ENCODE data around the gene KIF3A. TPM values are rescaled to one million over a fixed set of nuclear protein-coding genes. Genes with fewer than 3 reads are reported as not detected.

The KIF3A gene
- 10 to 100 TPM in 4 of 7 donors, 1 to 10 TPM in 3; 8.0 to 13.0 (median 11.3) TPM for total RNA-seq
- 1 to 10 TPM; 4.2 to 9.0 TPM for polyA plus RNA-seq
- long read RNA-seq, donor 1, partial matches to known transcripts: 64 of 66 reads
- long read RNA-seq, donor 1, other reads (novel, unspliced or antisense): 2 of 66 reads
- long read RNA-seq, donor 2, full-length matches to known transcripts: 3 of 19 reads
- long read RNA-seq, donor 2, partial matches to known transcripts: 16 of 19 reads
- long read RNA-seq, donor 2, other reads (novel, unspliced or antisense): 0 of 19 reads
- long read RNA-seq, donor 3, full-length matches to known transcripts: 2 of 5 reads
- long read RNA-seq, donor 3, partial matches to known transcripts: 2 of 5 reads
- long read RNA-seq, donor 3, other reads (novel, unspliced or antisense): 1 of 5 reads

- Histone ChIP-seq H3K27me3 (no peaks in the 10 kb centered on the region), H3K36me3 (no peaks in the 10 kb centered on the region), H3K9me3 (no peaks in the 10 kb centered on the region), H3K4me1 (ENCODE audit: insufficient read depth) (peaks cover 2% of the 10 kb centered on the region), H3K4me3 (peak within 1 kb of the TSS; percentile 59), H3K27ac (no peak within 1 kb of the TSS)
- 1 to 2% (median 1%) methylated on average over 69 to 81 of the region's 81 CpGs for WGBS, 3 donors
- intact Hi-C loops (cut with DNase I): loop anchor here in 1 of 4 donors (10.0 kb wide), 1 partner anchor 78 kb away; the partner anchor contains the start of gene SOWAHA
- DNase-seq: peak; percentile 89 to 94 (median 93)
- TF ChIP-seq EP300 (IDR thresholded peaks at IDR 0.05): no peak
- TF ChIP-seq, protein P1, sequence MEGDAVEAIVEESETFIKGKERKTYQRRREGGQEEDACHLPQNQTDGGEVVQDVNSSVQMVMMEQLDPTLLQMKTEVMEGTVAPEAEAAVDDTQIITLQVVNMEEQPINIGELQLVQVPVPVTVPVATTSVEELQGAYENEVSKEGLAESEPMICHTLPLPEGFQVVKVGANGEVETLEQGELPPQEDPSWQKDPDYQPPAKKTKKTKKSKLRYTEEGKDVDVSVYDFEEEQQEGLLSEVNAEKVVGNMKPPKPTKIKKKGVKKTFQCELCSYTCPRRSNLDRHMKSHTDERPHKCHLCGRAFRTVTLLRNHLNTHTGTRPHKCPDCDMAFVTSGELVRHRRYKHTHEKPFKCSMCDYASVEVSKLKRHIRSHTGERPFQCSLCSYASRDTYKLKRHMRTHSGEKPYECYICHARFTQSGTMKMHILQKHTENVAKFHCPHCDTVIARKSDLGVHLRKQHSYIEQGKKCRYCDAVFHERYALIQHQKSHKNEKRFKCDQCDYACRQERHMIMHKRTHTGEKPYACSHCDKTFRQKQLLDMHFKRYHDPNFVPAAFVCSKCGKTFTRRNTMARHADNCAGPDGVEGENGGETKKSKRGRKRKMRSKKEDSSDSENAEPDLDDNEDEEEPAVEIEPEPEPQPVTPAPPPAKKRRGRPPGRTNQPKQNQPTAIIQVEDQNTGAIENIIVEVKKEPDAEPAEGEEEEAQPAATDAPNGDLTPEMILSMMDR (IDR thresholded peaks at IDR 0.05): peak in 2 of 3 donors; percentile 21 to 51
Measured at GRCh38 chr5:132736853-132737833, at the start of gene KIF3A. TSS of gene KIF3A (minus strand) at chr5:132737546. CDS start at chr5:132737419, 127 bp downstream.

- no peaks in the 10 kb centered on the region for H3K9me3 ChIP-seq
- DNase-seq: no peak
- H3K4me3 ChIP-seq: no peak overlapping the region
- H3K4me1 ChIP-seq (ENCODE audit: insufficient read depth): no peaks in the 10 kb centered on the region
- no peaks in the 10 kb centered on the region for H3K36me3 ChIP-seq
- WGBS, 3 donors: 74 to 89% (median 78%) methylated on average over 1 of the region's 1 CpG
- intact Hi-C loops (cut with DNase I): no loop called here
- no peaks in the 10 kb centered on the region for H3K27me3 ChIP-seq
- H3K27ac ChIP-seq: no peak overlapping the region
- TF ChIP-seq POLR2A (IDR thresholded peaks at IDR 0.05) (no peak), EP300 (IDR thresholded peaks at IDR 0.05) (no peak)
- TF ChIP-seq, protein P1 (IDR thresholded peaks at IDR 0.05): no peak
Measured at GRCh38 chr5:132787076-132787475, 49.7 kb upstream of the KIF3A start.

DNA sequence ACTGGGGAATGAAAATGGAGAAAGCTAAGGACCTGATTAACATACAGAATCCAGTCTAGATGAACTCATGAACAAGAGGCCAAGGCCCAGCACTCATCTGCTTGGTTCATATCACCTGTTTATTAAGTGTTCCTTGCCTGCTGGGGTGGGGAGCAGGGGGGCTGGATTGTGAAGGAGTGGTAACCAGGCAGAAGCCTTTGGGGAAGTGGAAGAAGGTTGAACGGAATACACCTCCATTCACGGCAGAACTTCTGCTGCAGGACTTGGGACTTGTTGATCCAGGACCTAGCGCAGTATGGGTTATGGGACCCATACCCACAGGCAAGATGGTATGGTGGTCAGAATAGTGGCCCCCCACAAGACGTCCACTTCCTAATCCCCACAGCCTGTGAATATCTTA is 48.5 kb upstream of the KIF3A start:
- H3K9me3 ChIP-seq: no peaks in the 10 kb centered on the region
- no peaks in the 10 kb centered on the region for H3K4me1 ChIP-seq (ENCODE audit: insufficient read depth)
- H3K36me3 ChIP-seq: no peaks in the 10 kb centered on the region
- H3K27ac ChIP-seq: no peak overlapping the region
- no peaks in the 10 kb centered on the region for H3K27me3 ChIP-seq
- DNase-seq: no peak
- intact Hi-C loops (cut with DNase I): no loop called here
- 94 to 96% (median 94%) methylated on average over 4 of the region's 4 CpGs for WGBS, 3 donors
- TF ChIP-seq POLR2A (IDR thresholded peaks at IDR 0.05): no peak
- TF ChIP-seq, protein P1 (IDR thresholded peaks at IDR 0.05): no peak
- TF ChIP-seq EP300 (IDR thresholded peaks at IDR 0.05): no peak
- H3K4me3 ChIP-seq: no peak overlapping the region

GRCh38 chr5:132785365-132785764 is 48.0 kb upstream of the KIF3A start:
- intact Hi-C loops (cut with DNase I): no loop called here
- Histone ChIP-seq H3K27me3 (no peaks in the 10 kb centered on the region), H3K4me1 (ENCODE audit: insufficient read depth) (no peaks in the 10 kb centered on the region), H3K27ac (no peak overlapping the region), H3K9me3 (no peaks in the 10 kb centered on the region), H3K36me3 (no peaks in the 10 kb centered on the region), H3K4me3 (no peak overlapping the region)
- no peak for TF ChIP-seq EP300 (IDR thresholded peaks at IDR 0.05)
- TF ChIP-seq, protein P1 (IDR thresholded peaks at IDR 0.05): no peak
- 68 to 76% (median 73%) methylated on average over 5 of the region's 5 CpGs for whole genome bisulfite sequencing, 3 donors
- DNase-seq: no peak

Data from ovary (tissue), 10 donors.